ENCODE results near the gene GCNT4. TPM values are rescaled to one million over a fixed set of nuclear protein-coding genes. Genes with fewer than 3 reads are reported as not detected.
"Not testable (repeated sequence)": the region's sequence is repeated elsewhere in the genome, so short reads cannot be mapped to it uniquely, and the experiment has no call there.

The GCNT4 gene, protein sequence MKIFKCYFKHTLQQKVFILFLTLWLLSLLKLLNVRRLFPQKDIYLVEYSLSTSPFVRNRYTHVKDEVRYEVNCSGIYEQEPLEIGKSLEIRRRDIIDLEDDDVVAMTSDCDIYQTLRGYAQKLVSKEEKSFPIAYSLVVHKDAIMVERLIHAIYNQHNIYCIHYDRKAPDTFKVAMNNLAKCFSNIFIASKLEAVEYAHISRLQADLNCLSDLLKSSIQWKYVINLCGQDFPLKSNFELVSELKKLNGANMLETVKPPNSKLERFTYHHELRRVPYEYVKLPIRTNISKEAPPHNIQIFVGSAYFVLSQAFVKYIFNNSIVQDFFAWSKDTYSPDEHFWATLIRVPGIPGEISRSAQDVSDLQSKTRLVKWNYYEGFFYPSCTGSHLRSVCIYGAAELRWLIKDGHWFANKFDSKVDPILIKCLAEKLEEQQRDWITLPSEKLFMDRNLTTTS
- total RNA-seq (2014; rRNA removed; shearing (Covaris generic); ENCODE audit: low replicate concordance) = not detected in 2 replicates

- Histone ChIP-seq H3K4me2 (ENCODE audit: low read depth, low read length, poor library complexity, severe bottlenecking) (no peak within 1 kb of the TSS), H3K36me3 (ENCODE audit: insufficient read depth, low read length) (no peaks in the 10 kb centered on the region), H4K20me1 (ENCODE audit: insufficient read depth, low read depth, low read length) (no peaks in the 10 kb centered on the region), H3K9ac (ENCODE audit: low read length) (no peak within 1 kb of the TSS), H3K27ac (ENCODE audit: low read length) (no peak within 1 kb of the TSS), H2AFZ (ENCODE audit: low read length) (no peak within 1 kb of the TSS), H3K79me2 (ENCODE audit: low read length) (no peaks in the 10 kb centered on the region), H3K4me1 (ENCODE audit: low read length) (no peaks in the 10 kb centered on the region), H3K9me3 (ENCODE audit: low read length) (no peaks in the 10 kb centered on the region), H3K9me2 (replicated peaks; ENCODE audit: insufficient read depth, low read length) (no peaks in the 10 kb centered on the region), H3K4me3 (ENCODE audit: low read length) (no peak within 1 kb of the TSS), H3K27me3 (ENCODE audit: low read length) (no peaks in the 10 kb centered on the region)
- no peak for DNase-seq
Measured at GRCh38 chr5:75052192-75053053, at the start of gene GCNT4. TSS of gene GCNT4 (minus strand) at chr5:75052558. CDS start at chr5:75030037, 22,521 bp downstream.

- not testable (repeated sequence) for H3K27ac ChIP-seq (ENCODE audit: low read length); H3K4me3 ChIP-seq (ENCODE audit: low read length); H3K9me3 ChIP-seq (ENCODE audit: low read length); H3K4me2 ChIP-seq (ENCODE audit: low read depth, low read length, poor library complexity, severe bottlenecking); H3K36me3 ChIP-seq (ENCODE audit: insufficient read depth, low read length); H3K4me1 ChIP-seq (ENCODE audit: low read length); H3K9ac ChIP-seq (ENCODE audit: low read length); H3K79me2 ChIP-seq (ENCODE audit: low read length); H2AFZ ChIP-seq (ENCODE audit: low read length); H3K27me3 ChIP-seq (ENCODE audit: low read length); DNase-seq; H3K9me2 ChIP-seq (replicated peaks; ENCODE audit: insufficient read depth, low read length); H4K20me1 ChIP-seq (ENCODE audit: insufficient read depth, low read depth, low read length)
Measured at GRCh38 chr5:75095956-75096355, 43.6 kb upstream of the GCNT4 start.

GRCh38 chr5:75091597-75091996 is 39.2 kb upstream of the GCNT4 start:
- H3K9me2 ChIP-seq (replicated peaks; ENCODE audit: insufficient read depth, low read length) = no peaks in the 10 kb centered on the region
- no peak overlapping the region for H2AFZ ChIP-seq (ENCODE audit: low read length)

GRCh38 chr5:75089662-75090061 is 37.3 kb upstream of the GCNT4 start:
- no peaks in the 10 kb centered on the region for H3K79me2 ChIP-seq (ENCODE audit: low read length)
- H3K9me3 ChIP-seq (ENCODE audit: low read length) = no peaks in the 10 kb centered on the region
- H3K4me1 ChIP-seq (ENCODE audit: low read length) = no peaks in the 10 kb centered on the region
- no peak overlapping the region for H3K27ac ChIP-seq (ENCODE audit: low read length)
- no peak overlapping the region for H3K4me3 ChIP-seq (ENCODE audit: low read length)
- no peak overlapping the region for H3K4me2 ChIP-seq (ENCODE audit: low read depth, low read length, poor library complexity, severe bottlenecking)
- DNase-seq = no peak
- no peaks in the 10 kb centered on the region for H4K20me1 ChIP-seq (ENCODE audit: insufficient read depth, low read depth, low read length)
- no peaks in the 10 kb centered on the region for H3K27me3 ChIP-seq (ENCODE audit: low read length)
- no peaks in the 10 kb centered on the region for H3K36me3 ChIP-seq (ENCODE audit: insufficient read depth, low read length)
- no peak overlapping the region for H2AFZ ChIP-seq (ENCODE audit: low read length)
- H3K9me2 ChIP-seq (replicated peaks; ENCODE audit: insufficient read depth, low read length) = no peaks in the 10 kb centered on the region
- no peak overlapping the region for H3K9ac ChIP-seq (ENCODE audit: low read length)

More at GRCh38 chr5:75091597-75091996, 39.2 kb upstream of the GCNT4 start:
- Histone ChIP-seq H3K9ac (ENCODE audit: low read length) (no peak overlapping the region), H3K27me3 (ENCODE audit: low read length) (no peaks in the 10 kb centered on the region), H3K4me3 (ENCODE audit: low read length) (no peak overlapping the region), H3K79me2 (ENCODE audit: low read length) (no peaks in the 10 kb centered on the region), H3K9me3 (ENCODE audit: low read length) (no peaks in the 10 kb centered on the region), H4K20me1 (ENCODE audit: insufficient read depth, low read depth, low read length) (no peaks in the 10 kb centered on the region), H3K4me2 (ENCODE audit: low read depth, low read length, poor library complexity, severe bottlenecking) (no peak overlapping the region), H3K27ac (ENCODE audit: low read length) (no peak overlapping the region), H3K36me3 (ENCODE audit: insufficient read depth, low read length) (no peaks in the 10 kb centered on the region), H3K4me1 (ENCODE audit: low read length) (no peaks in the 10 kb centered on the region)
- no peak for DNase-seq

DNA sequence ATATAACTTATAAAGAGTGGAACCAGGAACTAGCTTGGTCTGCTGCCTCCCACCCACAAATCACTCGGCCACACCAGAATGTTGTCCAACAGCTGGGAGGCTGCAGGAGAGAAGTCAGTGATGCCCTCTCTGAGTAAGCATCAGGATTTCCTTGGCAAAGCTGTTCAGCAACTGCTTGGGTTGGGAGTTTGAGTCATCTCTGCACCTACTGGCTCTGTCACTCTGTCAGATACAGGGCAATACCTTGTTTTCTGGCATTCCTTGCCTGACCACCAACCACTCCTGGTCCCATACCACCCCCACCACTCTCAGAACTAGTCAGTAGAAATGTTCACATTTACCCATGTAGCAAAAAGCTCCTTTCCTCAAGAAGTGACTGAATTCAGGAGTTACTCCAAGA is 36.8 kb upstream of the GCNT4 start:
- no peak overlapping the region for H3K9ac ChIP-seq (ENCODE audit: low read length)
- H2AFZ ChIP-seq (ENCODE audit: low read length) = no peak overlapping the region
- H3K27ac ChIP-seq (ENCODE audit: low read length) = no peak overlapping the region
- no peaks in the 10 kb centered on the region for H3K79me2 ChIP-seq (ENCODE audit: low read length)
- no peaks in the 10 kb centered on the region for H3K36me3 ChIP-seq (ENCODE audit: insufficient read depth, low read length)
- H3K4me2 ChIP-seq (ENCODE audit: low read depth, low read length, poor library complexity, severe bottlenecking) = no peak overlapping the region
- DNase-seq = no peak
- H3K27me3 ChIP-seq (ENCODE audit: low read length) = no peaks in the 10 kb centered on the region
- H4K20me1 ChIP-seq (ENCODE audit: insufficient read depth, low read depth, low read length) = no peaks in the 10 kb centered on the region
- H3K4me3 ChIP-seq (ENCODE audit: low read length) = no peak overlapping the region
- H3K9me3 ChIP-seq (ENCODE audit: low read length) = no peaks in the 10 kb centered on the region
- H3K9me2 ChIP-seq (replicated peaks; ENCODE audit: insufficient read depth, low read length) = no peaks in the 10 kb centered on the region
- H3K4me1 ChIP-seq (ENCODE audit: low read length) = no peaks in the 10 kb centered on the region

DNA sequence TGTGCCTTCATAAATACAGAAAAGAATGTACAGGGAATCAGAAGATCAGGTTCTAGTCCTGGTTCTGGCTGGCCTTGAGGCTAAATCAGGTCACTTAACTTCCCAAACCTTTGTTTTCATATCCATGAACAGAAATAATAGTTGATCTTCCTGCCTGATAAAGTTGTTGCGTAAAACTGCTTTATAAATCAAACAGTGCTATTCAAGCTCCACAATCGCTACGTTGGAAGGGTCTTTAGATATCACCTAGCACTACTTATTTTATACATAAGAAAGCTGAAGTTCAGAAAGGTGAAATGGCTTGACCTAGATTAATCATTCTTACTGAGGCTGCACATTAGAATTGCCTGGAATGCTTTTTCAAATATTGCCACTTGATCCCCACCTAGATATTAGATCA is 36.3 kb upstream of the GCNT4 start:
- no peak overlapping the region for H2AFZ ChIP-seq (ENCODE audit: low read length)
- no peaks in the 10 kb centered on the region for H3K36me3 ChIP-seq (ENCODE audit: insufficient read depth, low read length)
- no peaks in the 10 kb centered on the region for H3K27me3 ChIP-seq (ENCODE audit: low read length)
- H3K4me2 ChIP-seq (ENCODE audit: low read depth, low read length, poor library complexity, severe bottlenecking) = no peak overlapping the region
- no peak overlapping the region for H3K27ac ChIP-seq (ENCODE audit: low read length)
- H4K20me1 ChIP-seq (ENCODE audit: insufficient read depth, low read depth, low read length) = no peaks in the 10 kb centered on the region
- H3K9me2 ChIP-seq (replicated peaks; ENCODE audit: insufficient read depth, low read length) = no peaks in the 10 kb centered on the region
- no peaks in the 10 kb centered on the region for H3K9me3 ChIP-seq (ENCODE audit: low read length)
- H3K79me2 ChIP-seq (ENCODE audit: low read length) = no peaks in the 10 kb centered on the region
- no peak for DNase-seq
- no peak overlapping the region for H3K4me3 ChIP-seq (ENCODE audit: low read length)
- no peaks in the 10 kb centered on the region for H3K4me1 ChIP-seq (ENCODE audit: low read length)
- no peak overlapping the region for H3K9ac ChIP-seq (ENCODE audit: low read length)

DNA sequence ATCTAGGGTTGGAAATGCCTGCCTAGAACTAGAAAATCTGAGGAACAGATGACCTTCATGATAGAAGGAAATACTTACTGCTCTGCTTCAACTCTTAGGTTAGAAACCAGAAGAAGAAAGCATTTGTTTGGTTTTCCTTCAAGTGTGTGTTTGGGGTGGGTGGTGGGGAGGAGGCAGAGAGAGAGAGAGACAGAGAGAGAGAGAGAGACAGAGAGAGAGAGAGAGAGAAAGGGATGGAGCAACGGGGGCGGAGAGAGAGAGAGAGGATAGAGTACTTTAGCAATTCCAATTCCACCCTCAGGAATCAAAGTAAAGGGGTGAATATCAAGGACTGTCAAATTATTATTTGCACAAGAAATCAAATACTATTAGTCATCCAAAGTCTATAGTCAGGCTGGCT is 29.2 kb upstream of the GCNT4 start:
- no peak overlapping the region for H2AFZ ChIP-seq (ENCODE audit: low read length)
- no peak overlapping the region for H3K9ac ChIP-seq (ENCODE audit: low read length)
- H3K27ac ChIP-seq (ENCODE audit: low read length) = no peak overlapping the region
- no peaks in the 10 kb centered on the region for H3K4me1 ChIP-seq (ENCODE audit: low read length)
- no peaks in the 10 kb centered on the region for H4K20me1 ChIP-seq (ENCODE audit: insufficient read depth, low read depth, low read length)
- no peaks in the 10 kb centered on the region for H3K9me2 ChIP-seq (replicated peaks; ENCODE audit: insufficient read depth, low read length)
- DNase-seq = no peak
- no peaks in the 10 kb centered on the region for H3K9me3 ChIP-seq (ENCODE audit: low read length)
- no peaks in the 10 kb centered on the region for H3K36me3 ChIP-seq (ENCODE audit: insufficient read depth, low read length)
- H3K4me2 ChIP-seq (ENCODE audit: low read depth, low read length, poor library complexity, severe bottlenecking) = no peak overlapping the region
- no peaks in the 10 kb centered on the region for H3K27me3 ChIP-seq (ENCODE audit: low read length)
- H3K79me2 ChIP-seq (ENCODE audit: low read length) = no peaks in the 10 kb centered on the region
- no peak overlapping the region for H3K4me3 ChIP-seq (ENCODE audit: low read length)

GRCh38 chr5:75079346-75079745 is 27.0 kb upstream of the GCNT4 start:
- not testable (repeated sequence) for H3K4me2 ChIP-seq (ENCODE audit: low read depth, low read length, poor library complexity, severe bottlenecking); H3K36me3 ChIP-seq (ENCODE audit: insufficient read depth, low read length); H3K79me2 ChIP-seq (ENCODE audit: low read length); H3K4me1 ChIP-seq (ENCODE audit: low read length); DNase-seq; H2AFZ ChIP-seq (ENCODE audit: low read length); H3K27ac ChIP-seq (ENCODE audit: low read length); H3K4me3 ChIP-seq (ENCODE audit: low read length); H3K9me3 ChIP-seq (ENCODE audit: low read length); H3K9ac ChIP-seq (ENCODE audit: low read length); H3K9me2 ChIP-seq (replicated peaks; ENCODE audit: insufficient read depth, low read length); H4K20me1 ChIP-seq (ENCODE audit: insufficient read depth, low read depth, low read length); H3K27me3 ChIP-seq (ENCODE audit: low read length)

Data from Karpas-422 (cell line).